A549 (cell line): ENCODE data around the gene RRAS2.

Experiments
- CBX8 ChIP-seq: fragments of 200-600 bp; sonication (generic); IDR thresholded peaks from 2 replicates; pipeline ENCODE4 v1.6.1; 2016
- CEBPB ChIP-seq, 2 experiments: fragments of >200 bp in 1 of 2; sonication (Bioruptor Twin) in 1 of 2; formaldehyde crosslinking in 1 of 2; IDR thresholded peaks; 2 replicates each; pipeline ENCODE4 v1.6.1; 2012 to 2016
- CTCF ChIP-seq: fragments of >200 bp; sonication (Bioruptor Twin); formaldehyde crosslinking; IDR thresholded peaks from 3 replicates; pipeline ENCODE4 v1.5.1; 2016
- MAX ChIP-seq: IDR thresholded peaks from 2 replicates; pipeline ENCODE4 v1.6.1; 2012
- NPAS2 ChIP-seq: fragments of 250-450 bp; sonication (Bioruptor Pico); IDR thresholded peaks from 2 replicates; pipeline ENCODE4 v1.8.0; 2022; ENCODE audit warnings: mild to moderate bottlenecking, moderate library complexity, borderline replicate concordance
- POLR2A ChIP-seq: IDR thresholded peaks from 2 replicates; pipeline ENCODE4 v1.6.1; 2012; ENCODE audit warnings: mild to moderate bottlenecking, low read length
- RFX5 ChIP-seq: fragments of 450-650 bp; IDR thresholded peaks from 2 replicates; pipeline ENCODE4 v1.7.1; 2014; ENCODE audit warnings: antibody characterized with exemption, mild to moderate bottlenecking, moderate library complexity
- SMC3 ChIP-seq: fragments of >200 bp; sonication (Bioruptor Twin); formaldehyde crosslinking; IDR thresholded peaks from 3 replicates; pipeline ENCODE4 v1.6.1; 2018; ENCODE audit warnings: inconsistent platforms
- SREBF2 ChIP-seq: fragments of 450-650 bp; IDR thresholded peaks from 2 replicates; pipeline ENCODE4 v1.6.1; 2014; ENCODE audit warnings: mild to moderate bottlenecking, moderate library complexity

GRCh38 chr11:14361951-14362350, 3.0 kb upstream of the RRAS2 start:
- no peak for TF ChIP-seq CTCF
- TF ChIP-seq CEBPB (IDR thresholded peaks at IDR 0.05), result peak in 1 of 2 experiments; percentile 54; a peak in 1 of 4 replicates
- TF ChIP-seq POLR2A, result no peak
- no peak for TF ChIP-seq MAX
- TF ChIP-seq SMC3, result no peak
- no peak for TF ChIP-seq CBX8
- TF ChIP-seq RFX5, result no peak
- no peak for TF ChIP-seq NPAS2 (CRISPR knock-in tag)
- no peak for TF ChIP-seq SREBF2
